ENCODE data around the gene ABCD3. TPM values are rescaled to one million over a fixed set of nuclear protein-coding genes. Genes with fewer than 3 reads are reported as not detected.
"Not testable (repeated sequence)": the region's sequence is repeated elsewhere in the genome, so short reads cannot be mapped to it uniquely, and the experiment has no call there.

The ABCD3 gene
- total and polyA plus RNA-seq, 3 donors from 2014 or later, result 27.0 to 45.6 (median 45.2) TPM

GRCh38 chr1:94448741-94449140 is 30.6 kb downstream of the ABCD3 start:
- H3K27me3 ChIP-seq; H3K9me3 ChIP-seq; H3K27ac ChIP-seq; H3K4me1 ChIP-seq; H3K4me3 ChIP-seq; intact Hi-C loops (cut with DNase I; ENCODE audit: low total_unique reads); H3K36me3 ChIP-seq (ENCODE audit: low read depth, missing control alignments); DNase-seq: not testable (repeated sequence)
- 94 to 97% methylated on average over 3 of the region's 3 CpGs for WGBS, 2 donors

- Histone ChIP-seq H3K27me3 (no peaks in the 10 kb centered on the region), H3K4me1 (no peaks in the 10 kb centered on the region), H3K4me3 (no peak overlapping the region), H3K36me3 (ENCODE audit: low read depth, missing control alignments) (no peaks in the 10 kb centered on the region), H3K9me3 (no peaks in the 10 kb centered on the region), H3K27ac (no peak overlapping the region)
- 70 to 80% methylated on average over 2 of the region's 2 CpGs for WGBS, 2 donors
- DNase-seq, result no peak
- intact Hi-C loops (cut with DNase I; ENCODE audit: low total_unique reads), result no loop called here
- no peak for TF ChIP-seq POLR2A (IDR thresholded peaks at IDR 0.05)
- TF ChIP-seq CTCF (IDR thresholded peaks at IDR 0.05), result no peak
These were observed 38.5 kb downstream of the ABCD3 start for GRCh38 chr1:94456736-94457135.

GRCh38 chr1:94462606-94463005 is 44.4 kb downstream of the ABCD3 start:
- TF ChIP-seq CTCF (IDR thresholded peaks at IDR 0.05), result no peak
- no peak for TF ChIP-seq POLR2A (IDR thresholded peaks at IDR 0.05)
- WGBS, 2 donors, result 78 to 79% methylated on average over 2 of the region's 2 CpGs
- intact Hi-C loops (cut with DNase I; ENCODE audit: low total_unique reads), result no loop called here
- H3K4me1 ChIP-seq, result no peaks in the 10 kb centered on the region
- DNase-seq, result no peak
- no peak overlapping the region for H3K27ac ChIP-seq
- no peaks in the 10 kb centered on the region for H3K27me3 ChIP-seq
- no peak overlapping the region for H3K4me3 ChIP-seq
- H3K9me3 ChIP-seq, result no peaks in the 10 kb centered on the region
- H3K36me3 ChIP-seq (ENCODE audit: low read depth, missing control alignments), result no peaks in the 10 kb centered on the region

GRCh38 chr1:94463056-94463764 is 45.0 kb downstream of the ABCD3 start:
- no peaks in the 10 kb centered on the region for H3K9me3 ChIP-seq
- H3K27me3 ChIP-seq, result no peaks in the 10 kb centered on the region
- no peak for TF ChIP-seq CTCF (IDR thresholded peaks at IDR 0.05)
- no peak for TF ChIP-seq POLR2A (IDR thresholded peaks at IDR 0.05)
- WGBS, 2 donors, result 77 to 88% methylated on average over 3 of the region's 3 CpGs
- H3K4me1 ChIP-seq, result no peaks in the 10 kb centered on the region
- H3K36me3 ChIP-seq (ENCODE audit: low read depth, missing control alignments), result no peaks in the 10 kb centered on the region
- H3K27ac ChIP-seq, result no peak overlapping the region
- intact Hi-C loops (cut with DNase I; ENCODE audit: low total_unique reads), result no loop called here
- no peak overlapping the region for H3K4me3 ChIP-seq
- no peak for DNase-seq

- Histone ChIP-seq H3K27me3 (no peaks in the 10 kb centered on the region), H3K27ac (no peak overlapping the region), H3K9me3 (no peaks in the 10 kb centered on the region), H3K4me1 (no peaks in the 10 kb centered on the region), H3K4me3 (no peak overlapping the region), H3K36me3 (ENCODE audit: low read depth, missing control alignments) (no peaks in the 10 kb centered on the region)
- DNase-seq, result no peak
- intact Hi-C loops (cut with DNase I; ENCODE audit: low total_unique reads), result no loop called here
- TF ChIP-seq CTCF (IDR thresholded peaks at IDR 0.05) (peak in 1 of 3 experiments; percentile 23), POLR2A (IDR thresholded peaks at IDR 0.05) (no peak)
- WGBS, 2 donors, result 69 to 81% methylated on average over 3 of the region's 3 CpGs
These were observed 45.7 kb downstream of the ABCD3 start for GRCh38 chr1:94463765-94464330.
